PC-9 (cell line): Measurements from ENCODE around the gene PTPN1. TPM values are rescaled to one million over a fixed set of nuclear protein-coding genes. Genes with fewer than 3 reads are reported as not detected.

ENCODE experiments used
- BruUV-seq: library from RNA; stranded (reverse); fragments of 400-500 nt; replicated peaks from 2 replicates; lab custom pipeline; 2021; lab: Mats Ljungman, UMichigan
- CTCF ChIA-PET: fragments of 300-600 bp; sonication (Branson Sonifier 250); formaldehyde crosslinking; loops from one replicate; lab custom pipeline; 2022; ENCODE audit warnings: antibody characterized with exemption; lab: Charles Lee
- POLR2A ChIA-PET: fragments of 300-600 bp; sonication (Branson Sonifier 250); formaldehyde crosslinking; loops from one replicate; lab custom pipeline; 2022; ENCODE audit warnings: antibody characterized with exemption; ENCODE audit not compliant: unreplicated experiment; lab: Charles Lee
- DNase-seq, 2 experiments: peaks; one replicate each; pipeline versions ENCODE4 v3.0.0 to v3.0.0-alpha.2; 2015 to 2022; ENCODE audit warnings: mixed read lengths in 1 of 2
- H2AFZ ChIP-seq: fragments of 200-600 bp; sonication (generic); 2 replicates; pipeline ENCODE4 v1.8.1; 2017; ENCODE audit warnings: antibody characterized with exemption
- H3F3A ChIP-seq: fragments of 200-600 bp; sonication (generic); 2 replicates; pipeline ENCODE4 v1.8.1; 2017; ENCODE audit warnings: antibody characterized with exemption, mild to moderate bottlenecking, low read depth; ENCODE audit not compliant: insufficient read depth
- H3K27ac ChIP-seq: fragments of 200-600 bp; sonication (generic); 2 replicates; pipeline ENCODE4 v1.6.1; 2016; ENCODE audit warnings: mixed run types
- H3K27me3 ChIP-seq: fragments of 200-600 bp; sonication (generic); 2 replicates; pipeline ENCODE4 v1.6.1; 2016; ENCODE audit warnings: low read depth, mixed run types; ENCODE audit not compliant: insufficient read depth
- H3K36me3 ChIP-seq: fragments of 200-600 bp; sonication (generic); 2 replicates; pipeline ENCODE4 v1.6.1; 2016; ENCODE audit warnings: low read depth, mixed run types
- H3K4me1 ChIP-seq: fragments of 200-600 bp; sonication (generic); replicated peaks from 2 replicates; pipeline ENCODE4 v1.6.1; 2016; ENCODE audit warnings: mixed run types; ENCODE audit not compliant: insufficient read depth
- H3K4me2 ChIP-seq: fragments of 200-600 bp; sonication (generic); 2 replicates; pipeline ENCODE4 v1.6.1; 2017; ENCODE audit warnings: mixed run types
- H3K4me3 ChIP-seq: fragments of 200-600 bp; sonication (generic); 2 replicates; pipeline ENCODE4 v1.6.1; 2016; ENCODE audit warnings: mixed run types
- H3K79me2 ChIP-seq: fragments of 200-600 bp; sonication (generic); 2 replicates; pipeline ENCODE4 v1.6.1; 2017; ENCODE audit warnings: low read depth, mixed run types
- H3K9me2 ChIP-seq: fragments of 200-600 bp; sonication (generic); 2 replicates; pipeline ENCODE4 v1.8.1; 2017; ENCODE audit warnings: mild to moderate bottlenecking; ENCODE audit not compliant: insufficient read depth
- H3K9me3 ChIP-seq: fragments of 200-600 bp; sonication (generic); 2 replicates; pipeline ENCODE4 v1.8.1; 2016; ENCODE audit warnings: low read depth; ENCODE audit not compliant: insufficient read depth
- H4K20me1 ChIP-seq: fragments of 200-600 bp; sonication (generic); 2 replicates; pipeline ENCODE4 v1.8.1; 2017; ENCODE audit not compliant: insufficient read depth
- CTCF ChIP-seq: fragments of 200-600 bp; sonication (generic); conservative IDR thresholded peaks from 2 replicates; pipeline ENCODE4 v1.6.1; 2017; ENCODE audit warnings: mixed run types, antibody characterized with exemption, mild to moderate bottlenecking, moderate library complexity
- EZH2 ChIP-seq: fragments of 200-600 bp; sonication (generic); IDR thresholded peaks from 2 replicates; pipeline ENCODE4 v1.8.0; 2017; ENCODE audit warnings: antibody characterized with exemption, low read depth
- intact Hi-C: fragments of 100-400 bp; cut with micrococcal nuclease; formaldehyde crosslinking; loops from one replicate; pipeline ENCODE4 v1.10.0; 2022; ENCODE audit not compliant: unreplicated experiment
- total RNA-seq: library from RNA; stranded (reverse); gene quantifications from 2 replicates; pipeline ENCODE4 v1.2.3, GENCODE V29; 2021

Gene PTPN1
- total RNA-seq, 1 experiment from 2014 or later, result 59.8 TPM

GRCh38 chr20:50559149-50559548 is 49.0 kb downstream of the PTPN1 start:
- Histone ChIP-seq H3K79me2 (peaks cover 28% of the 10 kb centered on the region), H2AFZ (no peak overlapping the region)

GRCh38 chr20:50559856-50560638 is 49.9 kb downstream of the PTPN1 start:
- H3K4me2 ChIP-seq, result no peak overlapping the region

More at GRCh38 chr20:50559149-50559548, 49.0 kb downstream of the PTPN1 start:
- H3K9me2 ChIP-seq, result no peaks in the 10 kb centered on the region
- peaks cover 32% of the 10 kb centered on the region for H3K4me1 ChIP-seq
- no peak for TF ChIP-seq EZH2
- TF ChIP-seq CTCF, result no peak
- ChIA-PET POLR2A (no interaction called here), CTCF (no interaction called here)
- no TSS peak for BruUV-seq
- H3K27me3 ChIP-seq, result no peaks in the 10 kb centered on the region
- H3F3A ChIP-seq, result peaks cover 41% of the 10 kb centered on the region
- intact Hi-C loops, result loop anchor here (10.0 kb wide), 1 partner anchor 1864 kb away; no protein-coding TSS in a partner anchor
- DNase-seq, result no peak
- H3K27ac ChIP-seq, result no peak overlapping the region
- H3K36me3 ChIP-seq, result peaks cover 29% of the 10 kb centered on the region
- H3K4me2 ChIP-seq, result no peak overlapping the region
- H4K20me1 ChIP-seq, result no peaks in the 10 kb centered on the region
- no peak overlapping the region for H3K4me3 ChIP-seq
- no peaks in the 10 kb centered on the region for H3K9me3 ChIP-seq

DNA sequence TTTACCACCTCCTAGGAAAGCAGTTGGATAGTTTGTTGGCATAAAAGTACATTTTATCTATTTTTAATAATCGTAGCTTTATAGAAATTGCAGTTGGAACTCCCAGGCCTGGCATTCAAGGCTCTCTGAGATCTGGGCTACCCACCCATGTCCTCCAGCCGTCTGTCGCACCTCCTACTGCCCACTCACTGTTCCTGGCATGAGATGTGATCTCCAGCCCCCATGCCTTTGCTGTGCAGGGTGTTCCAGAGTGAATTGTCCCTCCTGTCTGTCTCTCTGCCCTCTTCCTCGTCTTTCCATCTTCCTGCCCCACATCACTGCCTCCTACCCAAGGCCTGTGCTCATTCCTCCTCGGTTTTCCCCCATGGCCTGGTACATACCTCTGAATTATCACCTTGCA is 50.7 kb downstream of the PTPN1 start:
- peak overlapping the region; percentile 85 for H3K27ac ChIP-seq
- peaks cover 44% of the 10 kb centered on the region for H3K36me3 ChIP-seq
- peaks cover 32% of the 10 kb centered on the region for H3K4me1 ChIP-seq
- BruUV-seq, result no TSS peak
- ChIA-PET POLR2A (no interaction called here), CTCF (interaction anchor here (0.5 to 1.0 kb wide), 3 partner anchors 19 to 188 kb away, joined by 3 to 4 read pairs (median 3); no protein-coding TSS in a partner anchor)
- H3F3A ChIP-seq, result peaks cover 41% of the 10 kb centered on the region
- H3K79me2 ChIP-seq, result peaks cover 28% of the 10 kb centered on the region
- H3K9me3 ChIP-seq, result no peaks in the 10 kb centered on the region
- intact Hi-C loops, result no loop called here
- H3K27me3 ChIP-seq, result no peaks in the 10 kb centered on the region
- H3K4me3 ChIP-seq, result no peak overlapping the region
- no peak for TF ChIP-seq EZH2
- TF ChIP-seq CTCF, result no peak
- DNase-seq, result no peak
- no peaks in the 10 kb centered on the region for H4K20me1 ChIP-seq
- peak overlapping the region; percentile 51 for H3K4me2 ChIP-seq
- no peak overlapping the region for H2AFZ ChIP-seq
- H3K9me2 ChIP-seq, result no peaks in the 10 kb centered on the region

More at GRCh38 chr20:50559856-50560638, 49.9 kb downstream of the PTPN1 start:
- H3K27ac ChIP-seq, result peak overlapping the region; percentile 85
- no peak overlapping the region for H3K4me3 ChIP-seq
- peaks cover 28% of the 10 kb centered on the region for H3K79me2 ChIP-seq
- intact Hi-C loops, result loop anchor here (10.0 kb wide), 1 partner anchor 1865 kb away; no protein-coding TSS in a partner anchor
- H3F3A ChIP-seq, result peaks cover 41% of the 10 kb centered on the region
- H3K4me1 ChIP-seq, result peaks cover 32% of the 10 kb centered on the region
- ChIA-PET POLR2A (interaction anchor here (0.6 kb wide), 1 partner anchor 40 kb away, joined by 3 read pairs; no protein-coding TSS in a partner anchor), CTCF (interaction anchor here (0.5 kb wide), 1 partner anchor 379 kb away, joined by 6 read pairs; no protein-coding TSS in a partner anchor)
- H2AFZ ChIP-seq, result no peak overlapping the region
- no peaks in the 10 kb centered on the region for H3K27me3 ChIP-seq
- H3K36me3 ChIP-seq, result peaks cover 38% of the 10 kb centered on the region
- no peak for DNase-seq
- BruUV-seq, result no TSS peak
- no peaks in the 10 kb centered on the region for H4K20me1 ChIP-seq
- no peak for TF ChIP-seq EZH2
- TF ChIP-seq CTCF, result no peak
- no peaks in the 10 kb centered on the region for H3K9me2 ChIP-seq
- no peaks in the 10 kb centered on the region for H3K9me3 ChIP-seq
